K562 (cell line): ENCODE results near the gene MAML3. TPM values are rescaled to one million over a fixed set of nuclear protein-coding genes. Genes with fewer than 3 reads are reported as not detected.

Experiments
- ATAC-seq: fragments of 200-7000 bp; cut with Tn5 transposase; 3 replicates; pipeline ENCODE4 v1.9.1; 2020; ENCODE audit warnings: moderate library complexity
- BruUV-seq: library from RNA; stranded (reverse); fragments of 400-500 nt; replicated peaks from 2 replicates; lab custom pipeline; 2021; lab: Mats Ljungman, UMichigan
- CTCF ChIA-PET: fragments of 300-600 bp; formaldehyde crosslinking; extraction: SDS; loops from one replicate; lab custom pipeline; 2021; ENCODE audit warnings: low intra/inter-chr PET ratio; lab: Yijun Ruan, JAX
- POLR2A ChIA-PET: fragments of 300-600, 350-650 bp; sonication (Branson Sonifier 250); formaldehyde crosslinking; extraction: SDS; loops from one replicate; lab custom pipeline; 2021; ENCODE audit warnings: antibody characterized with exemption, inconsistent platforms; lab: Yijun Ruan, JAX
- DNase-seq, 4 experiments: peaks; one replicate each; pipeline versions ENCODE4 v3.0.0 to v3.0.0-alpha.2; 2011 to 2018; ENCODE audit warnings: low spot score in 3 of 4, mixed read lengths in 3 of 4; ENCODE audit errors: extremely low read depth in 1 of 4
- FAIRE-seq: peaks from 2 replicates; lab custom pipeline; 2011; peaks lifted over from hg19 to GRCh38; lab: Jason Lieb, UNC
- H2AFZ ChIP-seq: 2 replicates; pipeline ENCODE4 v1.6.0; 2011; ENCODE audit warnings: low read depth, low read length, control low read depth, inconsistent platforms
- H3K27ac ChIP-seq: fragments of 200-600 bp; 3 replicates; pipeline ENCODE4 v1.8.0; 2011; ENCODE audit warnings: low read depth, mild to moderate bottlenecking, control low read depth, inconsistent platforms, low read length, moderate library complexity, mixed read lengths; ENCODE audit errors: extremely low read depth
- H3K27me3 ChIP-seq, 2 experiments: fragments of 300-600 bp in 1 of 2; 2 replicates in 1 of 2; 3 replicates in 1 of 2; pipeline versions ENCODE4 v1.6.0 to v1.8.0; 2011; ENCODE audit warnings: inconsistent platforms in 2 of 2, low read length in 2 of 2, mild to moderate bottlenecking in 1 of 2, mixed read lengths in 1 of 2, moderate library complexity in 1 of 2; ENCODE audit not compliant: control insufficient read depth in 2 of 2, insufficient read depth in 2 of 2
- H3K36me3 ChIP-seq: fragments of 300-600 bp; 3 replicates; pipeline ENCODE4 v1.8.0; 2011; ENCODE audit warnings: mild to moderate bottlenecking, low read length, inconsistent platforms; ENCODE audit not compliant: control insufficient read depth, insufficient read depth
- H3K4me1 ChIP-seq, 2 experiments: fragments of 200-600 bp in 1 of 2; replicated peaks in 1 of 2; 2 replicates in 1 of 2; 3 replicates in 1 of 2; pipeline versions ENCODE4 v1.5.1 to v1.8.0; 2011; ENCODE audit warnings: inconsistent platforms in 2 of 2, low read length in 2 of 2, mild to moderate bottlenecking in 1 of 2, mixed read lengths in 1 of 2, moderate library complexity in 1 of 2; ENCODE audit not compliant: control insufficient read depth in 2 of 2, insufficient read depth in 2 of 2
- H3K4me2 ChIP-seq: 2 replicates; pipeline ENCODE4 v1.6.1; 2011; ENCODE audit warnings: low read length, control low read depth, inconsistent platforms, mixed read lengths; ENCODE audit not compliant: insufficient read depth
- H3K4me3 ChIP-seq: fragments of 200-600 bp; sonication (generic), shearing (Covaris generic); 2 replicates; pipeline ENCODE4 v1.5.1; 2016; ENCODE audit warnings: control low read depth, inconsistent platforms
- H3K79me2 ChIP-seq: fragments of 200-600 bp; 3 replicates; pipeline ENCODE4 v1.8.0; 2011; ENCODE audit warnings: low read length, inconsistent platforms; ENCODE audit not compliant: control insufficient read depth, insufficient read depth
- H3K9ac ChIP-seq, 2 experiments: 2 replicates each; pipeline versions ENCODE4 v1.6.0 to v1.6.1; 2011; ENCODE audit warnings: low read depth in 2 of 2, low read length in 2 of 2, control low read depth in 1 of 2, inconsistent platforms in 1 of 2, mild to moderate bottlenecking in 1 of 2, mixed read lengths in 1 of 2; ENCODE audit not compliant: insufficient read depth in 1 of 2
- H3K9me1 ChIP-seq: one replicate; pipeline ENCODE4 v1.6.0; 2011; ENCODE audit warnings: inconsistent platforms, mild to moderate bottlenecking, low read length, moderate library complexity; ENCODE audit not compliant: control insufficient read depth, insufficient read depth
- H3K9me3 ChIP-seq: replicated peaks from 2 replicates; pipeline ENCODE4 v1.5.1; 2011; ENCODE audit warnings: low read depth, low read length, inconsistent platforms; ENCODE audit not compliant: control insufficient read depth, insufficient read depth
- H4K20me1 ChIP-seq: replicated peaks from 2 replicates; pipeline ENCODE4 v1.6.1; 2011; ENCODE audit warnings: low read length, inconsistent platforms, mixed read lengths; ENCODE audit not compliant: control insufficient read depth, insufficient read depth
- AFF4 ChIP-seq: sonication (generic); formaldehyde crosslinking; IDR thresholded peaks from 2 replicates; pipeline ENCODE4 v1.8.0; 2023; ENCODE audit warnings: mild to moderate bottlenecking, missing genetic modification reagents
- DNMT1 ChIP-seq: fragments of 450-650 bp; IDR thresholded peaks from 2 replicates; pipeline ENCODE4 v1.6.1; 2016; ENCODE audit warnings: antibody characterized with exemption, mild to moderate bottlenecking
- FUS ChIP-seq: fragments of 200-400 bp; formaldehyde crosslinking; optimal IDR thresholded peaks from 2 replicates; pipeline ENCODE3; 2017; ENCODE audit warnings: low read depth, low read length
- HOXB6 ChIP-seq: fragments of 250-450 bp; sonication (Bioruptor Pico); IDR thresholded peaks from 2 replicates; pipeline ENCODE4 v1.5.1; 2022; ENCODE audit warnings: mild to moderate bottlenecking, borderline replicate concordance
- MCM3 ChIP-seq: fragments of 450-650 bp; IDR thresholded peaks from 2 replicates; pipeline ENCODE4 v1.6.1; 2016
- NELFE ChIP-seq: IDR thresholded peaks from 2 replicates; pipeline ENCODE4 v1.6.1; 2011; ENCODE audit warnings: mild to moderate bottlenecking; ENCODE audit not compliant: insufficient read depth, insufficient read length
- POU5F1 ChIP-seq: fragments of 150-350 bp; IDR thresholded peaks from 2 replicates; pipeline ENCODE4 v1.6.1; 2014; ENCODE audit warnings: borderline replicate concordance, low read length, low read depth, mild to moderate bottlenecking; ENCODE audit not compliant: partially characterized antibody
- TAF1 ChIP-seq: IDR thresholded peaks from 2 replicates; pipeline ENCODE4 v1.6.1; 2011; ENCODE audit warnings: mild to moderate bottlenecking, low read length, moderate library complexity; ENCODE audit not compliant: insufficient read depth, control insufficient read depth, severe bottlenecking; ENCODE audit errors: extremely low read depth
- TFE3 ChIP-seq: fragments of 450-650 bp; formaldehyde crosslinking; IDR thresholded peaks from 2 replicates; pipeline ENCODE4 v1.4.0; 2020; ENCODE audit warnings: mild to moderate bottlenecking, mixed read lengths
- ZBTB9 ChIP-seq: fragments of 450-650 bp; formaldehyde crosslinking; IDR thresholded peaks from 2 replicates; pipeline ENCODE4 v1.4.0; 2020; ENCODE audit warnings: mild to moderate bottlenecking, moderate library complexity
- ZNF175 ChIP-seq: fragments of 200-800 bp; sonication (Bioruptor generic); IDR thresholded peaks from 2 replicates; pipeline ENCODE4 v1.6.1; 2016; ENCODE audit warnings: low read depth, mild to moderate bottlenecking, missing genetic modification characterization, missing compliant biosample characterization
- WGBS: fragments of 100-300 bp; shearing (Covaris generic); methylation state at CpG from one replicate; pipeline ENCODE4 v1.1.6; 2016; ENCODE audit warnings: low coverage, mixed read lengths; ENCODE audit not compliant: insufficient coverage; ENCODE audit errors: missing lambda C conversion rate; 5-methylcytosine and 5-hydroxymethylcytosine counted together
- in situ Hi-C: fragments of 300-500 bp; cut with MboI; formaldehyde crosslinking; loops from 4 replicates; pipeline ENCODE4 v1.15.0; 2018; ENCODE audit warnings: inconsistent platforms, mixed read lengths
- intact Hi-C: fragments of 100-400 bp; cut with micrococcal nuclease; formaldehyde crosslinking; loops from 2 replicates; pipeline ENCODE4 v1.14.2; 2022
- polyA plus RNA-seq, 8 experiments: library from polyadenylated mRNA; depleted of rRNA in 4 of 8; stranded (reverse) in 5 of 8; unstranded in 3 of 8; fragments of >200 nt; fragmentation: Nextera tagmentation in 2 of 8; fragmentation: Illumina TruSeq in 1 of 8; extraction: Ambion mirVana in 2 of 8; extraction: Trizol in 1 of 8; gene quantifications; 2 replicates each; pipeline versions ENCODE4 v1.2.1 to v1.2.3, GENCODE V29; 2011 to 2014; ENCODE audit warnings: inconsistent platforms in 1 of 8, missing spikeins in 1 of 8
- total RNA-seq, 7 experiments: library from RNA; depleted of rRNA in 6 of 7; stranded (reverse); fragments of >200 nt in 6 of 7; fragmentation: Illumina TruSeq in 2 of 7; extraction: Trizol in 2 of 7; gene quantifications; 2 replicates each; pipeline versions ENCODE4 v1.2.1 to v1.2.3, GENCODE V29; 2011 to 2021; ENCODE audit warnings: low replicate concordance in 1 of 7
- TF ChIP-seq, protein P1 (sequence below): sonication (generic); IDR thresholded peaks from 2 replicates; pipeline ENCODE4 v1.6.1; 2016

Gene MAML3
- total and polyA plus RNA-seq, 9 of the 15 experiments (the other 6 are each of a cell fraction or from before 2014, with no cell fraction given), result 0.01 to 0.55 (median 0.25) TPM

- TF ChIP-seq, protein P1, sequence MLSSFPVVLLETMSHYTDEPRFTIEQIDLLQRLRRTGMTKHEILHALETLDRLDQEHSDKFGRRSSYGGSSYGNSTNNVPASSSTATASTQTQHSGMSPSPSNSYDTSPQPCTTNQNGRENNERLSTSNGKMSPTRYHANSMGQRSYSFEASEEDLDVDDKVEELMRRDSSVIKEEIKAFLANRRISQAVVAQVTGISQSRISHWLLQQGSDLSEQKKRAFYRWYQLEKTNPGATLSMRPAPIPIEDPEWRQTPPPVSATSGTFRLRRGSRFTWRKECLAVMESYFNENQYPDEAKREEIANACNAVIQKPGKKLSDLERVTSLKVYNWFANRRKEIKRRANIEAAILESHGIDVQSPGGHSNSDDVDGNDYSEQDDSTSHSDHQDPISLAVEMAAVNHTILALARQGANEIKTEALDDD, result no peak
- TF ChIP-seq HOXB6 (CRISPR knock-in tag), result no peak
These were observed 413.4 kb downstream of the MAML3 start (continued) for GRCh38 chr4:139740531-139741041.

DNA sequence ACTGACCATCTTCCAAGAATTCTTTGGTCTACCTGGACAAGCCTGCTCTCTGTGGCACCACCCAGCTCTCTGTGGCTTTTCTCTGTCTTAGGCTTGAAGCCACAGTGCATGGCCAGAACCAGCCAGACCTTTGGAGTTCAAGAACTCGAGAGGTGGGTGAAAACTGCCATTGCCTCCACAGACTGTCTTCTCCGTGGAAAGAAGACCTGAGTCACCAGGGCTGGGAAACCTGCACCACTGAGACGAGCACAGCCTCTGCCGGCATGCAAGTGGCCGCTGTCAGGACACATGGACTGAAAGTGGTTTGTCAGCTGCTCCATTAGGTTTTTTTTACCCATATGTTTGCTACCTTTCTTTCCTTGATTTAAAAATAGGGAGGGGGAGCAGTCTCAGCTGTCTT, 413.9 kb downstream of the MAML3 start:
- Histone ChIP-seq H3K79me2 (no peaks in the 10 kb centered on the region), H2AFZ (no peak overlapping the region), H3K27me3 (peaks cover 7 to 27% of the 10 kb centered on the region in 2 experiments), H3K27ac (no peak overlapping the region), H3K9ac (no peak overlapping the region), H4K20me1 (no peaks in the 10 kb centered on the region; the same call in 1 of the 2 replicates), H3K9me1 (no peaks in the 10 kb centered on the region), H3K9me3 (no peaks in the 10 kb centered on the region), H3K4me1 (no peaks in the 10 kb centered on the region), H3K36me3 (no peaks in the 10 kb centered on the region), H3K4me2 (no peak overlapping the region), H3K4me3 (no peak overlapping the region)
- intact Hi-C loops, result loop anchor here (1.0 kb wide), 2 partner anchors 84 to 137 kb away; no protein-coding TSS in a partner anchor
- POLR2A ChIA-PET, result interaction anchor here (0.6 to 1.6 kb wide), 3 partner anchors 8 to 12 kb away, joined by 3 to 5 read pairs (median 5); no protein-coding TSS in a partner anchor
- DNase-seq, result no peak
- in situ Hi-C loops, result no loop called here
- peak; percentile 47 for ATAC-seq
- 14% methylated on average over 5 of the region's 5 CpGs for WGBS
- no peak for FAIRE-seq
- CTCF ChIA-PET, result interaction anchor here (0.6 to 2.0 kb wide), 2 partner anchors 83 to 138 kb away, joined by 3 to 10 read pairs; no protein-coding TSS in a partner anchor
- no TSS peak for BruUV-seq
- TF ChIP-seq TFE3 (CRISPR knock-in tag), result no peak
- TF ChIP-seq ZBTB9 (CRISPR knock-in tag), result no peak
- no peak for TF ChIP-seq MCM3
- TF ChIP-seq ZNF175 (CRISPR knock-in tag), result no peak
- no peak for TF ChIP-seq AFF4 (CRISPR knock-in tag)
- TF ChIP-seq DNMT1, result no peak
- no peak for TF ChIP-seq FUS
- TF ChIP-seq TAF1, result no peak
- TF ChIP-seq NELFE, result no peak
- TF ChIP-seq POU5F1, result no peak
